HK-2 (cell line): ENCODE results near the gene ARL17B.
"Not testable (repeated sequence)": the region's sequence is repeated elsewhere in the genome, so short reads cannot be mapped to it uniquely, and the experiment has no call there.

Source experiments
- DNase-seq: peaks from one replicate; pipeline ENCODE4 v3.0.0-alpha.2; 2018; ENCODE audit not compliant: unreplicated experiment

The ARL17B gene

GRCh38 chr17:46249153-46249552 lies 112.4 kb downstream of the ARL17B start:
- not testable (repeated sequence) for DNase-seq

GRCh38 chr17:46244949-46245768 lies 116.4 kb downstream of the ARL17B start:
- DNase-seq, result not testable (repeated sequence)

- not testable (repeated sequence) for DNase-seq
Measured at GRCh38 chr17:46244339-46244913, 117.1 kb downstream of the ARL17B start.

GRCh38 chr17:46243928-46244327 lies 117.6 kb downstream of the ARL17B start:
- not testable (repeated sequence) for DNase-seq

GRCh38 chr17:46243505-46243904 lies 118.1 kb downstream of the ARL17B start:
- DNase-seq, result not testable (repeated sequence)

- DNase-seq, result not testable (repeated sequence)
Measured at GRCh38 chr17:46231359-46231758, 130.2 kb downstream of the ARL17B start.

- DNase-seq, result peak; percentile 87
Measured at GRCh38 chr17:46225274-46225794, 136.2 kb downstream of the ARL17B start.

- DNase-seq, result peak; percentile 3
Measured at GRCh38 chr17:46224864-46225263, 136.7 kb downstream of the ARL17B start.
